ENCODE results near the gene GPR137C.

The GPR137C gene

GRCh38 chr14:52602131-52602530 is 49.5 kb downstream of the GPR137C start:
- Mint-ChIP-seq H3K36me3 (ENCODE audit: low read depth) (no peaks in the 10 kb centered on the region), H3K9me3 (peaks cover 4% of the 10 kb centered on the region), H3K27ac (no peak overlapping the region), H3K4me1 (ENCODE audit: low read depth) (no peaks in the 10 kb centered on the region), H3K4me3 (no peak overlapping the region), H3K27me3 (peaks cover 4% of the 10 kb centered on the region)

GRCh38 chr14:52607061-52607460 is 54.4 kb downstream of the GPR137C start:
- Mint-ChIP-seq H3K27me3 (peaks cover 5% of the 10 kb centered on the region), H3K9me3 (peaks cover 4% of the 10 kb centered on the region), H3K27ac (no peak overlapping the region), H3K4me1 (ENCODE audit: low read depth) (no peaks in the 10 kb centered on the region), H3K4me3 (no peak overlapping the region), H3K36me3 (ENCODE audit: low read depth) (no peaks in the 10 kb centered on the region)

GRCh38 chr14:52609445-52610044 is 56.9 kb downstream of the GPR137C start:
- Mint-ChIP-seq H3K4me3 (no peak overlapping the region), H3K9me3 (peaks cover 4% of the 10 kb centered on the region), H3K27ac (no peak overlapping the region), H3K36me3 (ENCODE audit: low read depth) (no peaks in the 10 kb centered on the region), H3K4me1 (ENCODE audit: low read depth) (no peaks in the 10 kb centered on the region), H3K27me3 (peaks cover 5% of the 10 kb centered on the region)

GRCh38 chr14:52610187-52610586 is 57.6 kb downstream of the GPR137C start:
- Mint-ChIP-seq H3K27ac (no peak overlapping the region), H3K4me1 (ENCODE audit: low read depth) (no peaks in the 10 kb centered on the region), H3K4me3 (no peak overlapping the region), H3K36me3 (ENCODE audit: low read depth) (no peaks in the 10 kb centered on the region), H3K9me3 (peaks cover under 1% of the 10 kb centered on the region), H3K27me3 (peaks cover 5% of the 10 kb centered on the region)

GRCh38 chr14:52618602-52619001 is 66.0 kb downstream of the GPR137C start:
- H3K9me3 Mint-ChIP-seq, result no peaks in the 10 kb centered on the region
- H3K27ac Mint-ChIP-seq, result no peak overlapping the region
- no peak overlapping the region for H3K4me3 Mint-ChIP-seq
- no peaks in the 10 kb centered on the region for H3K4me1 Mint-ChIP-seq (ENCODE audit: low read depth)
- H3K27me3 Mint-ChIP-seq, result no peaks in the 10 kb centered on the region
- no peaks in the 10 kb centered on the region for H3K36me3 Mint-ChIP-seq (ENCODE audit: low read depth)

- H3K27me3 Mint-ChIP-seq, result no peaks in the 10 kb centered on the region
- H3K9me3 Mint-ChIP-seq, result no peaks in the 10 kb centered on the region
- no peak overlapping the region for H3K27ac Mint-ChIP-seq
- H3K36me3 Mint-ChIP-seq (ENCODE audit: low read depth), result no peaks in the 10 kb centered on the region
- no peaks in the 10 kb centered on the region for H3K4me1 Mint-ChIP-seq (ENCODE audit: low read depth)
- H3K4me3 Mint-ChIP-seq, result no peak overlapping the region
Observed at GRCh38 chr14:52619687-52620086, 67.1 kb downstream of the GPR137C start.

- Mint-ChIP-seq H3K4me3 (peak overlapping the region; percentile 10), H3K36me3 (ENCODE audit: low read depth) (peaks cover 39% of the 10 kb centered on the region)
Observed at GRCh38 chr14:52640137-52640536, 87.5 kb downstream of the GPR137C start.

GRCh38 chr14:52641745-52642144 is 89.1 kb downstream of the GPR137C start:
- peaks cover 48% of the 10 kb centered on the region for H3K36me3 Mint-ChIP-seq (ENCODE audit: low read depth)
- H3K9me3 Mint-ChIP-seq, result peaks cover 11% of the 10 kb centered on the region
- no peak overlapping the region for H3K4me3 Mint-ChIP-seq
- no peak overlapping the region for H3K27ac Mint-ChIP-seq
- no peaks in the 10 kb centered on the region for H3K27me3 Mint-ChIP-seq
- peaks cover 15% of the 10 kb centered on the region for H3K4me1 Mint-ChIP-seq (ENCODE audit: low read depth)

More at GRCh38 chr14:52640137-52640536, 87.5 kb downstream of the GPR137C start:
- peaks cover 15% of the 10 kb centered on the region for H3K4me1 Mint-ChIP-seq (ENCODE audit: low read depth)
- peaks cover 11% of the 10 kb centered on the region for H3K9me3 Mint-ChIP-seq
- H3K27ac Mint-ChIP-seq, result peak overlapping the region; percentile 90
- no peaks in the 10 kb centered on the region for H3K27me3 Mint-ChIP-seq

- no peaks in the 10 kb centered on the region for H3K4me1 Mint-ChIP-seq (ENCODE audit: low read depth)
- H3K36me3 Mint-ChIP-seq (ENCODE audit: low read depth), result peaks cover 67% of the 10 kb centered on the region
- peak overlapping the region; percentile 26 for H3K27ac Mint-ChIP-seq
- no peaks in the 10 kb centered on the region for H3K27me3 Mint-ChIP-seq
- no peaks in the 10 kb centered on the region for H3K9me3 Mint-ChIP-seq
- H3K4me3 Mint-ChIP-seq, result no peak overlapping the region
Observed at GRCh38 chr14:52649511-52649910, 96.9 kb downstream of the GPR137C start.

GRCh38 chr14:52650774-52651173 is 98.1 kb downstream of the GPR137C start:
- H3K4me1 Mint-ChIP-seq (ENCODE audit: low read depth), result no peaks in the 10 kb centered on the region
- H3K9me3 Mint-ChIP-seq, result no peaks in the 10 kb centered on the region
- no peak overlapping the region for H3K4me3 Mint-ChIP-seq
- no peak overlapping the region for H3K27ac Mint-ChIP-seq
- H3K36me3 Mint-ChIP-seq (ENCODE audit: low read depth), result peaks cover 72% of the 10 kb centered on the region
- no peaks in the 10 kb centered on the region for H3K27me3 Mint-ChIP-seq

- Mint-ChIP-seq H3K4me1 (ENCODE audit: low read depth) (no peaks in the 10 kb centered on the region), H3K27me3 (no peaks in the 10 kb centered on the region), H3K4me3 (no peak overlapping the region), H3K27ac (no peak overlapping the region), H3K36me3 (ENCODE audit: low read depth) (peaks cover 60% of the 10 kb centered on the region), H3K9me3 (no peaks in the 10 kb centered on the region)
Observed at GRCh38 chr14:52656905-52657304, 104.3 kb downstream of the GPR137C start.

GRCh38 chr14:52660325-52660724 is 107.7 kb downstream of the GPR137C start:
- H3K27ac Mint-ChIP-seq, result no peak overlapping the region
- no peak overlapping the region for H3K4me3 Mint-ChIP-seq
- H3K4me1 Mint-ChIP-seq (ENCODE audit: low read depth), result no peaks in the 10 kb centered on the region
- H3K27me3 Mint-ChIP-seq, result no peaks in the 10 kb centered on the region
- H3K36me3 Mint-ChIP-seq (ENCODE audit: low read depth), result peaks cover 56% of the 10 kb centered on the region
- no peaks in the 10 kb centered on the region for H3K9me3 Mint-ChIP-seq

GRCh38 chr14:52660832-52661231 is 108.2 kb downstream of the GPR137C start:
- no peak overlapping the region for H3K4me3 Mint-ChIP-seq
- H3K27ac Mint-ChIP-seq, result no peak overlapping the region
- H3K4me1 Mint-ChIP-seq (ENCODE audit: low read depth), result no peaks in the 10 kb centered on the region
- no peaks in the 10 kb centered on the region for H3K27me3 Mint-ChIP-seq
- H3K9me3 Mint-ChIP-seq, result no peaks in the 10 kb centered on the region
- peaks cover 58% of the 10 kb centered on the region for H3K36me3 Mint-ChIP-seq (ENCODE audit: low read depth)

GRCh38 chr14:52661314-52661713 is 108.7 kb downstream of the GPR137C start:
- no peaks in the 10 kb centered on the region for H3K4me1 Mint-ChIP-seq (ENCODE audit: low read depth)
- H3K9me3 Mint-ChIP-seq, result no peaks in the 10 kb centered on the region
- no peak overlapping the region for H3K27ac Mint-ChIP-seq
- H3K36me3 Mint-ChIP-seq (ENCODE audit: low read depth), result peaks cover 58% of the 10 kb centered on the region
- H3K4me3 Mint-ChIP-seq, result no peak overlapping the region
- no peaks in the 10 kb centered on the region for H3K27me3 Mint-ChIP-seq

- Mint-ChIP-seq H3K9me3 (no peaks in the 10 kb centered on the region), H3K27ac (no peak overlapping the region), H3K4me3 (no peak overlapping the region), H3K36me3 (ENCODE audit: low read depth) (peaks cover 45% of the 10 kb centered on the region), H3K27me3 (no peaks in the 10 kb centered on the region), H3K4me1 (ENCODE audit: low read depth) (no peaks in the 10 kb centered on the region)
Observed at GRCh38 chr14:52663850-52664249, 111.2 kb downstream of the GPR137C start.

GRCh38 chr14:52678591-52678990 is 126.0 kb downstream of the GPR137C start:
- H3K9me3 Mint-ChIP-seq, result no peaks in the 10 kb centered on the region

More at GRCh38 chr14:52678591-52678990, 126.0 kb downstream of the GPR137C start:
- Mint-ChIP-seq H3K36me3 (ENCODE audit: low read depth) (peaks cover 53% of the 10 kb centered on the region), H3K4me3 (no peak overlapping the region), H3K4me1 (ENCODE audit: low read depth) (peaks cover 3% of the 10 kb centered on the region), H3K27me3 (no peaks in the 10 kb centered on the region), H3K27ac (no peak overlapping the region)
